A549 (cell line): ENCODE data around the gene TTC28. TPM values are rescaled to one million over a fixed set of nuclear protein-coding genes. Genes with fewer than 3 reads are reported as not detected.

Experiments
- ATAC-seq, 2 experiments: fragments of 200-7000 bp in 1 of 2; fragments of >200 bp in 1 of 2; cut with Nextera tagmentation in 1 of 2; cut with Tn5 transposase in 1 of 2; 3 replicates each; pipeline versions ENCODE4 v1.8.0 to v1.9.1; 2018 to 2020; ENCODE audit warnings: mild to moderate bottlenecking in 1 of 2, moderate library complexity in 1 of 2
- CTCF ChIA-PET: fragments of 300-600 bp; sonication (Branson Sonifier 250); formaldehyde crosslinking; extraction: SDS; loops from one replicate; lab custom pipeline; 2021; ENCODE audit warnings: antibody characterized with exemption, inconsistent platforms; lab: Yijun Ruan, JAX
- POLR2A ChIA-PET: fragments of 350-600 bp; formaldehyde crosslinking; extraction: SDS; loops from one replicate; lab custom pipeline; 2021; ENCODE audit warnings: antibody characterized with exemption, inconsistent platforms; lab: Yijun Ruan, JAX
- DNase-seq, 2 experiments: peaks; one replicate each; pipeline versions ENCODE4 v3.0.0 to v3.0.0-alpha.2; 2011 to 2016; ENCODE audit warnings: low read depth in 1 of 2, low spot score in 1 of 2
- FAIRE-seq: peaks from 2 replicates; lab custom pipeline; 2011; peaks lifted over from hg19 to GRCh38; lab: Jason Lieb, UNC
- H3K27ac ChIP-seq, 2 experiments: fragments of >200 bp; sonication (Bioruptor Twin); formaldehyde crosslinking; 3 replicates each; pipeline ENCODE4 v1.5.1; 2016 to 2017
- H3K4me1 ChIP-seq: fragments of >200 bp; sonication (Bioruptor Twin); formaldehyde crosslinking; 3 replicates; pipeline ENCODE4 v1.6.1; 2016
- H3K4me2 ChIP-seq: fragments of >200 bp; sonication (Bioruptor Twin); formaldehyde crosslinking; 3 replicates; pipeline ENCODE4 v1.6.1; 2016
- H3K4me3 ChIP-seq: fragments of >200 bp; sonication (Bioruptor Twin); formaldehyde crosslinking; 3 replicates; pipeline ENCODE4 v1.5.1; 2016
- H3K9me3 ChIP-seq: fragments of >200 bp; sonication (Bioruptor Twin); formaldehyde crosslinking; 3 replicates; pipeline ENCODE4 v1.6.1; 2016
- BHLHE40 ChIP-seq: IDR thresholded peaks from 2 replicates; pipeline ENCODE4 v1.6.1; 2012; ENCODE audit warnings: low read depth, low read length, inconsistent platforms
- CBX8 ChIP-seq: fragments of 200-600 bp; sonication (generic); IDR thresholded peaks from 2 replicates; pipeline ENCODE4 v1.6.1; 2016
- CHD2 ChIP-seq: fragments of 150-350 bp; IDR thresholded peaks from 2 replicates; pipeline ENCODE4 v1.6.1; 2014; ENCODE audit warnings: low read length; ENCODE audit not compliant: partially characterized antibody
- EHMT2 ChIP-seq: fragments of 200-600 bp; sonication (generic); IDR thresholded peaks from 2 replicates; pipeline ENCODE4 v1.6.1; 2016; ENCODE audit warnings: antibody characterized with exemption, low read depth, mild to moderate bottlenecking, moderate library complexity
- FOSB ChIP-seq: fragments of 250-450 bp; sonication (Bioruptor Pico); IDR thresholded peaks from 2 replicates; pipeline ENCODE4 v1.5.0; 2020; ENCODE audit warnings: mild to moderate bottlenecking, moderate library complexity
- FOXS1 ChIP-seq: fragments of 250-450 bp; sonication (Bioruptor Pico); IDR thresholded peaks from 2 replicates; pipeline ENCODE4 v1.5.0; 2020; ENCODE audit warnings: mild to moderate bottlenecking, moderate library complexity
- GATA3 ChIP-seq: IDR thresholded peaks from 2 replicates; pipeline ENCODE4 v1.6.1; 2012; ENCODE audit warnings: borderline replicate concordance
- HEYL ChIP-seq: fragments of 250-450 bp; sonication (Bioruptor Pico); IDR thresholded peaks from 2 replicates; pipeline ENCODE4 v1.8.0; 2021; ENCODE audit warnings: mild to moderate bottlenecking, moderate library complexity
- HOXA7 ChIP-seq: fragments of 250-450 bp; sonication (Bioruptor Pico); IDR thresholded peaks from 2 replicates; pipeline ENCODE4 v1.5.0; 2020; ENCODE audit warnings: mild to moderate bottlenecking, moderate library complexity
- HOXB5 ChIP-seq: fragments of 250-450 bp; sonication (Bioruptor Pico); IDR thresholded peaks from 2 replicates; pipeline ENCODE4 v1.5.0; 2020; ENCODE audit warnings: mild to moderate bottlenecking, moderate library complexity
- KDM5A ChIP-seq: fragments of 200-600 bp; sonication (generic); IDR thresholded peaks from 2 replicates; pipeline ENCODE4 v1.6.1; 2016; ENCODE audit warnings: antibody characterized with exemption, mild to moderate bottlenecking
- NR3C1 ChIP-seq: fragments of >200 bp; sonication (Bioruptor Twin); formaldehyde crosslinking; IDR thresholded peaks from 3 replicates; pipeline ENCODE4 v1.6.1; 2017
- POLR2A ChIP-seq: IDR thresholded peaks from 2 replicates; pipeline ENCODE4 v1.6.1; 2012; ENCODE audit warnings: mild to moderate bottlenecking, low read length
- RAD21 ChIP-seq, 2 experiments: fragments of >200 bp in 1 of 2; sonication (Bioruptor Twin) in 1 of 2; formaldehyde crosslinking in 1 of 2; IDR thresholded peaks in 1 of 2; conservative IDR thresholded peaks in 1 of 2; 2 replicates in 1 of 2; 3 replicates in 1 of 2; pipeline ENCODE4 v1.6.1; 2012 to 2018; ENCODE audit warnings: inconsistent platforms in 1 of 2
- RARB ChIP-seq: fragments of 250-450 bp; sonication (Bioruptor Pico); IDR thresholded peaks from 2 replicates; pipeline ENCODE4 v1.8.0; 2021; ENCODE audit warnings: mild to moderate bottlenecking, moderate library complexity
- SREBF2 ChIP-seq: fragments of 450-650 bp; IDR thresholded peaks from 2 replicates; pipeline ENCODE4 v1.6.1; 2014; ENCODE audit warnings: mild to moderate bottlenecking, moderate library complexity
- ZC3H11A ChIP-seq: fragments of 450-650 bp; IDR thresholded peaks from 2 replicates; pipeline ENCODE4 v1.6.1; 2014; ENCODE audit warnings: antibody characterized with exemption, mild to moderate bottlenecking
- ZNF302 ChIP-seq: fragments of 250-450 bp; sonication (Bioruptor Pico); IDR thresholded peaks from 2 replicates; pipeline ENCODE4 v1.9.0; 2021; ENCODE audit warnings: inconsistent platforms, mild to moderate bottlenecking, moderate library complexity
- ZSCAN20 ChIP-seq: fragments of 250-450 bp; sonication (Bioruptor Pico); IDR thresholded peaks from 2 replicates; pipeline ENCODE4 v1.8.0; 2022; ENCODE audit warnings: mild to moderate bottlenecking, moderate library complexity
- WGBS: methylation state at CpG from one replicate; pipeline ENCODE4 v1.1.6; 2017; ENCODE audit errors: missing lambda C conversion rate; 5-methylcytosine and 5-hydroxymethylcytosine counted together
- polyA plus RNA-seq, 4 experiments: library from polyadenylated mRNA; depleted of rRNA in 3 of 4; stranded (reverse); fragments of >200 nt; fragmentation: RNase III in 1 of 4; extraction: RNeasy Plus Mini Kit Qiagen cat#74134 plus additional on column Dnase treatment in 1 of 4; gene quantifications; 2 replicates in 3 of 4; 3 replicates in 1 of 4; pipeline ENCODE4 v1.2.3, GENCODE V29; 2011 to 2017
- TF ChIP-seq, protein P1 (sequence below): fragments of 250-450 bp; sonication (Bioruptor Pico); IDR thresholded peaks from 2 replicates; pipeline ENCODE4 v1.5.0; 2021; ENCODE audit warnings: mild to moderate bottlenecking, moderate library complexity, borderline replicate concordance
- TF ChIP-seq, protein P2 (sequence below): fragments of 200-600 bp; sonication (generic); IDR thresholded peaks from 2 replicates; pipeline ENCODE4 v1.6.1; 2016; ENCODE audit warnings: antibody characterized with exemption, mild to moderate bottlenecking, moderate library complexity
- TF ChIP-seq, protein P3 (sequence below): IDR thresholded peaks from 2 replicates; pipeline ENCODE4 v1.6.1; 2012
- TF ChIP-seq, protein P4 (sequence below): fragments of 450-650 bp; IDR thresholded peaks from 2 replicates; pipeline ENCODE4 v1.6.1; 2014; ENCODE audit warnings: antibody characterized with exemption
- TF ChIP-seq, protein P5 (sequence below): fragments of >200 bp; sonication (Bioruptor Twin); formaldehyde crosslinking; IDR thresholded peaks from 2 replicates; pipeline ENCODE4 v1.6.1; 2016

The TTC28 gene
- polyA plus RNA-seq, 2 of the 4 experiments (the other 2 are of a cell fraction) = 2.6 to 3.8 TPM

DNA sequence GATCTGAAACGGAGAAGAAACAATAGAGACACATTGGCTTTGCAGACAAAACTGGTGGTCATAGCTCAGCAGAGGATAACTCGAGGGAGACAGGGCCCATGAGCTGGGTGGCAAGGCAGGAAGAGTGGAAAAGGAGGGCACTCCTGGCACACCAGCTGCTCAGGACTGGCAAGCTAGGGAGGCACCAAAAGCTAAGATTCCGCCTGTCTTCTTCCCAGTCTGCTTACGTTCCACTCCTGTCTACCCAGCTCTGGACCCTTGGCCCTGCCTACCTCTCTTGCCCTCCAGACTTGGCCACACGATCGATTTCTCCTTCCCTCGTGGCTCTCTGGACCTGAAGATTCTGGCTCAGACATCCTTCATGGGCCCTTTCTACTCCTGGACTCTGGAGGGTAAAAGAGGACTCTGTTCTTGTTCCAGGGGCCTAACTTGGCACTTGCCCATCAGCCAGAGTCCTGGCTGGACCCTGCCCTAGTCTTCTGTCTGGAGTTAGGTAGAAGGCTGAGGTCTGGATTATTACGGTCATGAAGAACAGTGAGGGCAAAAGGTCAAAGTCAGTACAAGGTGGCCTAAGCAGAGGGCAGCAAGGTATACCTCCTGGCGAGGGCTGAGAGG, 645.4 kb downstream of the TTC28 start:
- H3K4me3 ChIP-seq = no peak overlapping the region
- CTCF ChIA-PET = interaction anchor here (2.2 kb wide), 2 partner anchors 9 to 15 kb away, joined by 7 read pairs; no protein-coding TSS in a partner anchor
- no peak for TF ChIP-seq CHD2
- TF ChIP-seq ZC3H11A = no peak
- TF ChIP-seq, protein P1, sequence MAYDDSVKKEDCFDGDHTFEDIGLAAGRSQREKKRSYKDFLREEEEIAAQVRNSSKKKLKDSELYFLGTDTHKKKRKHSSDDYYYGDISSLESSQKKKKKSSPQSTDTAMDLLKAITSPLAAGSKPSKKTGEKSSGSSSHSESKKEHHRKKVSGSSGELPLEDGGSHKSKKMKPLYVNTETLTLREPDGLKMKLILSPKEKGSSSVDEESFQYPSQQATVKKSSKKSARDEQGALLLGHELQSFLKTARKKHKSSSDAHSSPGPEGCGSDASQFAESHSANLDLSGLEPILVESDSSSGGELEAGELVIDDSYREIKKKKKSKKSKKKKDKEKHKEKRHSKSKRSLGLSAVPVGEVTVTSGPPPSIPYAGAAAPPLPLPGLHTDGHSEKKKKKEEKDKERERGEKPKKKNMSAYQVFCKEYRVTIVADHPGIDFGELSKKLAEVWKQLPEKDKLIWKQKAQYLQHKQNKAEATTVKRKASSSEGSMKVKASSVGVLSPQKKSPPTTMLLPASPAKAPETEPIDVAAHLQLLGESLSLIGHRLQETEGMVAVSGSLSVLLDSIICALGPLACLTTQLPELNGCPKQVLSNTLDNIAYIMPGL (CRISPR knock-in tag) = no peak
- TF ChIP-seq FOSB (CRISPR knock-in tag) = no peak
- TF ChIP-seq, protein P2, sequence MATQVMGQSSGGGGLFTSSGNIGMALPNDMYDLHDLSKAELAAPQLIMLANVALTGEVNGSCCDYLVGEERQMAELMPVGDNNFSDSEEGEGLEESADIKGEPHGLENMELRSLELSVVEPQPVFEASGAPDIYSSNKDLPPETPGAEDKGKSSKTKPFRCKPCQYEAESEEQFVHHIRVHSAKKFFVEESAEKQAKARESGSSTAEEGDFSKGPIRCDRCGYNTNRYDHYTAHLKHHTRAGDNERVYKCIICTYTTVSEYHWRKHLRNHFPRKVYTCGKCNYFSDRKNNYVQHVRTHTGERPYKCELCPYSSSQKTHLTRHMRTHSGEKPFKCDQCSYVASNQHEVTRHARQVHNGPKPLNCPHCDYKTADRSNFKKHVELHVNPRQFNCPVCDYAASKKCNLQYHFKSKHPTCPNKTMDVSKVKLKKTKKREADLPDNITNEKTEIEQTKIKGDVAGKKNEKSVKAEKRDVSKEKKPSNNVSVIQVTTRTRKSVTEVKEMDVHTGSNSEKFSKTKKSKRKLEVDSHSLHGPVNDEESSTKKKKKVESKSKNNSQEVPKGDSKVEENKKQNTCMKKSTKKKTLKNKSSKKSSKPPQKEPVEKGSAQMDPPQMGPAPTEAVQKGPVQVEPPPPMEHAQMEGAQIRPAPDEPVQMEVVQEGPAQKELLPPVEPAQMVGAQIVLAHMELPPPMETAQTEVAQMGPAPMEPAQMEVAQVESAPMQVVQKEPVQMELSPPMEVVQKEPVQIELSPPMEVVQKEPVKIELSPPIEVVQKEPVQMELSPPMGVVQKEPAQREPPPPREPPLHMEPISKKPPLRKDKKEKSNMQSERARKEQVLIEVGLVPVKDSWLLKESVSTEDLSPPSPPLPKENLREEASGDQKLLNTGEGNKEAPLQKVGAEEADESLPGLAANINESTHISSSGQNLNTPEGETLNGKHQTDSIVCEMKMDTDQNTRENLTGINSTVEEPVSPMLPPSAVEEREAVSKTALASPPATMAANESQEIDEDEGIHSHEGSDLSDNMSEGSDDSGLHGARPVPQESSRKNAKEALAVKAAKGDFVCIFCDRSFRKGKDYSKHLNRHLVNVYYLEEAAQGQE = no peak
- TF ChIP-seq SREBF2 = no peak
- TF ChIP-seq EHMT2 = no peak
- no peak for TF ChIP-seq ZNF302 (CRISPR knock-in tag)
- no peak for TF ChIP-seq HOXB5 (CRISPR knock-in tag)
- TF ChIP-seq RAD21 (conservative IDR thresholded peaks at IDR 0.05 in 1 of 2, IDR thresholded peaks at IDR 0.05 in 1 of 2) = no peak
- TF ChIP-seq, protein P3, sequence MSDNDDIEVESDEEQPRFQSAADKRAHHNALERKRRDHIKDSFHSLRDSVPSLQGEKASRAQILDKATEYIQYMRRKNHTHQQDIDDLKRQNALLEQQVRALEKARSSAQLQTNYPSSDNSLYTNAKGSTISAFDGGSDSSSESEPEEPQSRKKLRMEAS = no peak
- TF ChIP-seq HOXA7 (CRISPR knock-in tag) = no peak
- no peak for TF ChIP-seq RARB (CRISPR knock-in tag)
- no peak for TF ChIP-seq GATA3
- TF ChIP-seq CBX8 = no peak
- no peak for TF ChIP-seq KDM5A
- FAIRE-seq = no peak
- 87% methylated on average over 9 of the region's 9 CpGs for WGBS
- H3K4me1 ChIP-seq = no peaks in the 10 kb centered on the region
- no peak overlapping the region for H3K27ac ChIP-seq
- POLR2A ChIA-PET = no interaction called here
- H3K4me2 ChIP-seq = no peak overlapping the region
- no peak for DNase-seq
- H3K9me3 ChIP-seq = no peaks in the 10 kb centered on the region
- no peak for ATAC-seq

- no peak for DNase-seq
- ChIA-PET CTCF (interaction anchor here (2.2 kb wide), 1 partner anchor 8 kb away, joined by 7 read pairs; no protein-coding TSS in a partner anchor), POLR2A (no interaction called here)
- H3K4me2 ChIP-seq = no peak overlapping the region
- no peak overlapping the region for H3K27ac ChIP-seq
- no peak overlapping the region for H3K4me3 ChIP-seq
- no peak for FAIRE-seq
- H3K9me3 ChIP-seq = no peaks in the 10 kb centered on the region
- 88% methylated on average over 2 of the region's 3 CpGs for WGBS
- no peak for TF ChIP-seq HEYL (CRISPR knock-in tag)
- TF ChIP-seq, protein P4, sequence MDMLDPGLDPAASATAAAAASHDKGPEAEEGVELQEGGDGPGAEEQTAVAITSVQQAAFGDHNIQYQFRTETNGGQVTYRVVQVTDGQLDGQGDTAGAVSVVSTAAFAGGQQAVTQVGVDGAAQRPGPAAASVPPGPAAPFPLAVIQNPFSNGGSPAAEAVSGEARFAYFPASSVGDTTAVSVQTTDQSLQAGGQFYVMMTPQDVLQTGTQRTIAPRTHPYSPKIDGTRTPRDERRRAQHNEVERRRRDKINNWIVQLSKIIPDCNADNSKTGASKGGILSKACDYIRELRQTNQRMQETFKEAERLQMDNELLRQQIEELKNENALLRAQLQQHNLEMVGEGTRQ = no peak
- no peak for TF ChIP-seq BHLHE40
- no peak for TF ChIP-seq HOXB5 (CRISPR knock-in tag)
- no peak for TF ChIP-seq POLR2A
- no peak for TF ChIP-seq FOXS1 (CRISPR knock-in tag)
- no peak for TF ChIP-seq NR3C1
- TF ChIP-seq, protein P5, sequence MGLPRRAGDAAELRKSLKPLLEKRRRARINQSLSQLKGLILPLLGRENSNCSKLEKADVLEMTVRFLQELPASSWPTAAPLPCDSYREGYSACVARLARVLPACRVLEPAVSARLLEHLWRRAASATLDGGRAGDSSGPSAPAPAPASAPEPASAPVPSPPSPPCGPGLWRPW = no peak
- TF ChIP-seq ZSCAN20 (CRISPR knock-in tag) = no peak
- TF ChIP-seq ZC3H11A = no peak
- TF ChIP-seq HOXA7 (CRISPR knock-in tag) = no peak
- no peaks in the 10 kb centered on the region for H3K4me1 ChIP-seq
- no peak for ATAC-seq
These were observed 646.8 kb downstream of the TTC28 start for GRCh38 chr22:28032861-28033260.
